Spleen (tissue), 11 donors: ENCODE results near the gene GPRIN3. TPM values are rescaled to one million over a fixed set of nuclear protein-coding genes. Genes with fewer than 3 reads are reported as not detected.

Experiments
- DNase-seq: peaks from one replicate; pipeline ENCODE4 v3.0.0-alpha.2; 2020
- H3K27ac ChIP-seq, 8 donors: fragments of 200-600 bp; sonication (generic) in 7 of 8; 1 replicate in 4 of 8; 2 replicates in 4 of 8; pipeline versions ENCODE4 v1.5.0 to v1.8.0; 2016 to 2021; ENCODE audit warnings: inconsistent platforms in 4 of 8, mild to moderate bottlenecking in 4 of 8, moderate library complexity in 1 of 8
- H3K27me3 ChIP-seq, 7 donors: fragments of 200-600 bp; sonication (generic) in 6 of 7; replicated peaks in 1 of 7; 1 replicate in 4 of 7; 2 replicates in 3 of 7; pipeline versions ENCODE4 v1.5.0 to v1.8.0; 2016 to 2021; ENCODE audit warnings: inconsistent platforms in 3 of 7, mild to moderate bottlenecking in 1 of 7
- H3K36me3 ChIP-seq, 6 donors: fragments of 200-600 bp; sonication (generic) in 5 of 6; 1 replicate in 4 of 6; 2 replicates in 2 of 6; pipeline versions ENCODE4 v1.5.0 to v1.8.0; 2016 to 2021; ENCODE audit warnings: inconsistent platforms in 2 of 6
- H3K4me1 ChIP-seq, 6 donors: fragments of 200-600 bp; sonication (generic) in 5 of 6; 1 replicate in 3 of 6; 2 replicates in 3 of 6; pipeline versions ENCODE4 v1.5.0 to v1.8.0; 2016 to 2021; ENCODE audit warnings: inconsistent platforms in 3 of 6
- H3K4me3 ChIP-seq, 8 donors: fragments of 200-600 bp; sonication (generic) in 7 of 8; 1 replicate in 4 of 8; 2 replicates in 4 of 8; pipeline versions ENCODE4 v1.5.0 to v1.8.0; 2016 to 2021; ENCODE audit warnings: inconsistent platforms in 4 of 8, mild to moderate bottlenecking in 4 of 8, moderate library complexity in 2 of 8
- H3K9me3 ChIP-seq, 8 donors: fragments of 200-600 bp; sonication (generic) in 7 of 8; 1 replicate in 4 of 8; 2 replicates in 4 of 8; pipeline versions ENCODE4 v1.5.0 to v1.8.0; 2016 to 2021; ENCODE audit warnings: inconsistent platforms in 4 of 8
- POLR2A ChIP-seq, 3 donors: fragments of 450-650 bp; IDR thresholded peaks; one replicate each; pipeline ENCODE4 v1.5.1; 2017; ENCODE audit warnings: antibody characterized with exemption in 3 of 3, mild to moderate bottlenecking in 1 of 3
- POLR2AphosphoS5 ChIP-seq, 3 donors: sonication (generic); formaldehyde crosslinking; IDR thresholded peaks; one replicate each; pipeline ENCODE4 v1.5.1; 2017; ENCODE audit warnings: antibody characterized with exemption in 3 of 3
- WGBS, 5 donors: extraction: QIAGEN DNeasy Blood & Tissue Kit in 3 of 5; methylation state at CpG; one replicate each; pipeline versions ENCODE4 v1.1.5 to v1.1.7; 2013 to 2018; 5-methylcytosine and 5-hydroxymethylcytosine counted together
- intact Hi-C: fragments of 100-400 bp; cut with DNase I; formaldehyde crosslinking; loops from one replicate; pipeline ENCODE4 v1.15.0; 2023; ENCODE audit warnings: low total_unique reads
- polyA plus RNA-seq, 3 donors: library from polyadenylated mRNA; stranded (reverse); fragments of 200-250 nt; gene quantifications; one replicate each; pipeline ENCODE4 v1.2.1, GENCODE V29; 2013
- total RNA-seq, 7 donors: library from RNA; depleted of rRNA in 3 of 7; stranded (reverse); fragments of >200 nt in 3 of 7; fragmentation: NEBNext Ultra II Directional in 4 of 7; extraction: Animal tissue kit (Norgen Biotek cat#: 25700) in 4 of 7; gene quantifications; one replicate each; pipeline versions ENCODE4 v1.1.0 to v1.2.1, GENCODE V29; 2016 to 2021
- TF ChIP-seq, protein P1 (sequence below), 11 experiments: fragments of 200-600 bp in 7 of 11; fragments of 450-650 bp in 4 of 11; sonication (generic) in 4 of 11; IDR thresholded peaks in 8 of 11; conservative IDR thresholded peaks in 3 of 11; 1 replicate in 7 of 11; 2 replicates in 4 of 11; pipeline versions ENCODE4 v1.4.0 to v1.8.0; 2016 to 2021; ENCODE audit warnings: antibody characterized with exemption in 11 of 11, inconsistent platforms in 4 of 11, mild to moderate bottlenecking in 1 of 11
- donor health status: healthy with polysubstance abuse.
- donor health status: DM: no; HTN: no; CAD: no; lungs with moderate emphysema.
- donor health status: DM: no; HTN: no; CAD: no.
- donor health status: Bipolar disorder and iron deficiency.
- donor health status: healthy.
- donor health status: DM: no; HTN: no; CAD: no.
- donor health status: DM: yes; HTN: yes; CAD: no.

The GPRIN3 gene
- total and polyA plus RNA-seq, 10 donors, result 1.6 to 40.2 (median 24.8) TPM

DNA sequence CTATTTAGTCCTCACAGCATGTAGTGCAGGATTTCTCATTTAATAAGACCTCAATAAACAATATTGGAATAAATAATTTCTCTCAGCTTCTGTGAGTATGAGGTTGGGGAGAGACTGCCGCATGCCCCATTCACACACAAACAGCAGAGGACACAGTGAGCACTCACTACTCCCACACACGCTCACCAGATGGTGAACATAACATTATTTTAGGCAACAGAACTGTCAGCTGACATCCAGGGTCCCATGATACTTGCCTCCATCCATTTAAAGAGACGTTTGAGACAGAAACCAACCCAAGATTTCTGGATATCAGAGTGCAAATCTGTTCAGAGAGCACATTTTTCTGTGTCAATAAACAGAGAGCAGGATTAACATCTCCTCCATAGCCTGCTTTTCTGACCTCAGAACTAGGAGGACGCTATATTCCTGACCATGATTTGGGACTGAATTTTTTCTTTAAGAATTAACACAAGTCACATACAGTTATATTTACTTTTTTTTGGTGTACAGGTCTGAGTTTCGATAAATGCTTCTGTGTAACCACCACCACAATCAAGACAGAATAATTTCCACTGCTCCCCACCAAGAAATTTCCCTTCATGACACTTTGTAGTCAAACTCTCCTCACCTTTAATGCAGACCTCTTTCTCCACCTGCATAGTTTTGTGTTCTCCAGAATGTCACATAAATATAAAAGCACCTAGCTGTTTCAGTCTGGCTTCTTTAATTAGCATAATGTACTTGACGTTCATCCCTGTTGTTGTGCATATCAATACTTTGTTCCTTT lies 16.7 kb downstream of the GPRIN3 start:
- no peaks in the 10 kb centered on the region for H3K36me3 ChIP-seq
- DNase-seq, result no peak
- H3K9me3 ChIP-seq, result no peaks in the 10 kb centered on the region
- peaks cover 32 to 100% (median 56%) of the 10 kb centered on the region in 6 donors for H3K4me1 ChIP-seq
- H3K27ac ChIP-seq, result peak overlapping the region in 6 of 8 donors; percentile 46 to 87 (median 72)
- no peak overlapping the region for H3K4me3 ChIP-seq
- H3K27me3 ChIP-seq, result no peaks in the 10 kb centered on the region
- WGBS, 5 donors, result 47 to 68% (median 66%) methylated on average over 6 of the region's 6 CpGs
- TF ChIP-seq POLR2A (IDR thresholded peaks at IDR 0.05), result no peak
- TF ChIP-seq, protein P1, sequence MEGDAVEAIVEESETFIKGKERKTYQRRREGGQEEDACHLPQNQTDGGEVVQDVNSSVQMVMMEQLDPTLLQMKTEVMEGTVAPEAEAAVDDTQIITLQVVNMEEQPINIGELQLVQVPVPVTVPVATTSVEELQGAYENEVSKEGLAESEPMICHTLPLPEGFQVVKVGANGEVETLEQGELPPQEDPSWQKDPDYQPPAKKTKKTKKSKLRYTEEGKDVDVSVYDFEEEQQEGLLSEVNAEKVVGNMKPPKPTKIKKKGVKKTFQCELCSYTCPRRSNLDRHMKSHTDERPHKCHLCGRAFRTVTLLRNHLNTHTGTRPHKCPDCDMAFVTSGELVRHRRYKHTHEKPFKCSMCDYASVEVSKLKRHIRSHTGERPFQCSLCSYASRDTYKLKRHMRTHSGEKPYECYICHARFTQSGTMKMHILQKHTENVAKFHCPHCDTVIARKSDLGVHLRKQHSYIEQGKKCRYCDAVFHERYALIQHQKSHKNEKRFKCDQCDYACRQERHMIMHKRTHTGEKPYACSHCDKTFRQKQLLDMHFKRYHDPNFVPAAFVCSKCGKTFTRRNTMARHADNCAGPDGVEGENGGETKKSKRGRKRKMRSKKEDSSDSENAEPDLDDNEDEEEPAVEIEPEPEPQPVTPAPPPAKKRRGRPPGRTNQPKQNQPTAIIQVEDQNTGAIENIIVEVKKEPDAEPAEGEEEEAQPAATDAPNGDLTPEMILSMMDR (IDR thresholded peaks at IDR 0.05 in 8 of 11, conservative IDR thresholded peaks at IDR 0.05 in 3 of 11), result peak in 2 of 11 experiments; percentile 12 to 13
- intact Hi-C loops, result no loop called here

DNA sequence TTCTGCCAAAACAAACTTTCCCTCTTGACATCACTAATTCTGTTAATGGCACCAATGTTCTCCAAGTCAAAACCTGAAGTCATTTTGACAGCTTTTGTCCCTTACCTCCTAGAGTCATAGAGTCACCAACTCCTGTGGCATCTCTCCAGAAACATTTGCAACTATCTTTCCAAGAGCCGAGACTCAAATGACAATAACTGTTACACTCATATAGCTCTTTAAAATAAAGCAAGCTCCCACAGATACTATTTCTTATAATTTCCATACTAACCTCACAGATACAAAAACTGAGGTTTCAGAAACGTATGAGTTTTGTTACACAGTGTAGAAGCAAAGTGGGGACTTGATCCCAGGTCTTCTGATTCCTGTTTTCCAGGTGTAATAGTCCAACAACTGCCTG lies 18.3 kb downstream of the GPRIN3 start:
- DNase-seq, result no peak
- Histone ChIP-seq H3K27ac (peak overlapping the region in 5 of 8 donors; percentile 27 to 87 (median 78)), H3K9me3 (no peaks in the 10 kb centered on the region), H3K4me1 (peaks cover 31 to 100% (median 54%) of the 10 kb centered on the region in 6 donors), H3K4me3 (no peak overlapping the region), H3K36me3 (no peaks in the 10 kb centered on the region), H3K27me3 (no peaks in the 10 kb centered on the region)
- TF ChIP-seq, protein P1 (IDR thresholded peaks at IDR 0.05 in 8 of 11, conservative IDR thresholded peaks at IDR 0.05 in 3 of 11), result no peak
- no peak for TF ChIP-seq POLR2AphosphoS5 (IDR thresholded peaks at IDR 0.05)
- WGBS, 5 donors, result 63 to 85% (median 76%) methylated on average over 2 of the region's 2 CpGs
- intact Hi-C loops, result no loop called here

DNA sequence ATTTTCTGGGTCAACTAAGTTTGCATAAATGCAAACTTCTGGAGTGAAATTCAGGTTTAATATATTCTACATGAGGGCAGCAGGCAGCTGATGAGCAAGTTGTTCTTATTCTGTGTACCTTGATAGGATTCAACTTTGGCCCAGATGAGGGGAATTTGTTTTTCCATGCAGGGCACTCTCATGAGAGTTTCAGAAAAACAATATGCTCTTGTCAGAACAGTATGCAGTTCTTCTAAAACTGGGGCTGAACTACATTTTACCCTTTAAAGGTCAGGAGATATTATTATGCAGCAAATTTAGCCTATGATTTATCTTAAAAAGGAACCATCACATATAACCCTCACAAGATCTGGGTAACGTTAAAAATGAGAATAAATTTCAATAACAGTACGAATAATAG lies 19.2 kb downstream of the GPRIN3 start:
- no peak overlapping the region for H3K4me3 ChIP-seq
- TF ChIP-seq POLR2AphosphoS5 (IDR thresholded peaks at IDR 0.05), result no peak
- TF ChIP-seq, protein P1 (IDR thresholded peaks at IDR 0.05 in 8 of 11, conservative IDR thresholded peaks at IDR 0.05 in 3 of 11), result no peak
- TF ChIP-seq POLR2A (IDR thresholded peaks at IDR 0.05), result no peak
- 74 to 86% (median 78%) methylated on average over 2 of the region's 2 CpGs for WGBS, 5 donors
- intact Hi-C loops, result no loop called here
- DNase-seq, result no peak
- no peaks in the 10 kb centered on the region for H3K27me3 ChIP-seq
- H3K9me3 ChIP-seq, result no peaks in the 10 kb centered on the region
- no peaks in the 10 kb centered on the region for H3K36me3 ChIP-seq
- H3K27ac ChIP-seq, result peak overlapping the region in 5 of 8 donors; percentile 21 to 87 (median 78)
- peaks cover 22 to 100% (median 51%) of the 10 kb centered on the region in 6 donors for H3K4me1 ChIP-seq

DNA sequence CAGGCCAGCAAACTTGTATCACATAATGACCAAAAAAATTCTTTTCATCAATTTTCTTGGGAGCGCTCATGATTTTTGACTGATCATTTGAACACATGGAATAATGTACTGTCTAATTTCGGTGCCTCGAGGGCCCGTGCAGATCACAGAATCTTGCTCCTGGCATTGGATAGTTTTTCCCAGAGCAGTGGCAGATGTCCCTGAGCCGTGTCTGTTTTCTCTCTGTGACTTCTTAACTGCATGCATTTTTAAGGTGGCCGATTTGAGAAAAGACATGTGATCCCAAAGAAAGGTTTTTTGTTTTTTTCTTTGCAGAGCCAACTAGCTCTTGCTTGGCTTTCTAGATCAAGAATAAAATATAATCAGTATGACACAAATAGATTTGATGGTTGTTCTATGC lies 19.7 kb downstream of the GPRIN3 start:
- TF ChIP-seq, protein P1 (IDR thresholded peaks at IDR 0.05 in 8 of 11, conservative IDR thresholded peaks at IDR 0.05 in 3 of 11), result no peak
- no peak for TF ChIP-seq POLR2AphosphoS5 (IDR thresholded peaks at IDR 0.05)
- no peak for TF ChIP-seq POLR2A (IDR thresholded peaks at IDR 0.05)
- no peak overlapping the region for H3K4me3 ChIP-seq

More for the DNA sequence above, 19.7 kb downstream of the GPRIN3 start:
- Histone ChIP-seq H3K4me1 (peaks cover 18 to 100% (median 51%) of the 10 kb centered on the region in 6 donors), H3K27ac (peak overlapping the region in 4 of 8 donors; percentile 66 to 87 (median 82)), H3K27me3 (no peaks in the 10 kb centered on the region), H3K36me3 (no peaks in the 10 kb centered on the region), H3K9me3 (no peaks in the 10 kb centered on the region)
- WGBS, 5 donors, result 70 to 83% (median 79%) methylated on average over 6 of the region's 6 CpGs
- intact Hi-C loops, result no loop called here
- no peak for DNase-seq
